ENCODE measurements around the gene SEC16A.

DNA sequence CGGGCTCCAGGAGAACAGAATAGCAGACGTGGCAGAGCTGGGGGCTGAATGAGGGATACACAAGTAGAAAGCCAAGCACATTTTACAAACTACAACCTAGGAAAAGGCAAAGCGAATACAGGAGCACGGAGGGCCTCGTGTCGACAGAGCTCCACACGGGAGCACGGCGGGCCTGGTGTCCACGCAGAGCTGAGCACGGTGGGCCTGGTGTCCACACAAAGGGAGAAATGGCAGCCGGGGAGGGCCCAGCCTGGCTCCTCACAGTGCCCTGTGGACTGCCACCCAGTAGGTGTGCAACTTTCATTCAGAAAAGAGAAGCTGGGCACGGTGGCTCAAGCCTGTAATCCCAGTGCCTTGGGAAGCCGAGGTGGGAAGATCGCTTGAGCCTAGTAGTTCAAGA, 39.8 kb downstream of the SEC16A start:
- TF ChIP-seq, protein P1, sequence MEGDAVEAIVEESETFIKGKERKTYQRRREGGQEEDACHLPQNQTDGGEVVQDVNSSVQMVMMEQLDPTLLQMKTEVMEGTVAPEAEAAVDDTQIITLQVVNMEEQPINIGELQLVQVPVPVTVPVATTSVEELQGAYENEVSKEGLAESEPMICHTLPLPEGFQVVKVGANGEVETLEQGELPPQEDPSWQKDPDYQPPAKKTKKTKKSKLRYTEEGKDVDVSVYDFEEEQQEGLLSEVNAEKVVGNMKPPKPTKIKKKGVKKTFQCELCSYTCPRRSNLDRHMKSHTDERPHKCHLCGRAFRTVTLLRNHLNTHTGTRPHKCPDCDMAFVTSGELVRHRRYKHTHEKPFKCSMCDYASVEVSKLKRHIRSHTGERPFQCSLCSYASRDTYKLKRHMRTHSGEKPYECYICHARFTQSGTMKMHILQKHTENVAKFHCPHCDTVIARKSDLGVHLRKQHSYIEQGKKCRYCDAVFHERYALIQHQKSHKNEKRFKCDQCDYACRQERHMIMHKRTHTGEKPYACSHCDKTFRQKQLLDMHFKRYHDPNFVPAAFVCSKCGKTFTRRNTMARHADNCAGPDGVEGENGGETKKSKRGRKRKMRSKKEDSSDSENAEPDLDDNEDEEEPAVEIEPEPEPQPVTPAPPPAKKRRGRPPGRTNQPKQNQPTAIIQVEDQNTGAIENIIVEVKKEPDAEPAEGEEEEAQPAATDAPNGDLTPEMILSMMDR (IDR thresholded peaks at IDR 0.05), result no peak
- no peak for TF ChIP-seq POLR2A (IDR thresholded peaks at IDR 0.05)
